Prostate gland (tissue), 2 donors: ENCODE data around the gene STUM.

Experiments
- POLR2A ChIP-seq: fragments of 450-650 bp; IDR thresholded peaks from one replicate; pipeline ENCODE4 v1.6.1; 2016; ENCODE audit warnings: antibody characterized with exemption, mild to moderate bottlenecking
- TF ChIP-seq, protein P1 (sequence below), 4 experiments: fragments of 200-600 bp in 2 of 4; fragments of 450-650 bp in 2 of 4; sonication (generic) in 2 of 4; IDR thresholded peaks; 1 replicate in 3 of 4; 2 replicates in 1 of 4; pipeline ENCODE4 v1.5.1; 2016 to 2019; ENCODE audit warnings: antibody characterized with exemption in 4 of 4, mild to moderate bottlenecking in 2 of 4, moderate library complexity in 2 of 4

DNA sequence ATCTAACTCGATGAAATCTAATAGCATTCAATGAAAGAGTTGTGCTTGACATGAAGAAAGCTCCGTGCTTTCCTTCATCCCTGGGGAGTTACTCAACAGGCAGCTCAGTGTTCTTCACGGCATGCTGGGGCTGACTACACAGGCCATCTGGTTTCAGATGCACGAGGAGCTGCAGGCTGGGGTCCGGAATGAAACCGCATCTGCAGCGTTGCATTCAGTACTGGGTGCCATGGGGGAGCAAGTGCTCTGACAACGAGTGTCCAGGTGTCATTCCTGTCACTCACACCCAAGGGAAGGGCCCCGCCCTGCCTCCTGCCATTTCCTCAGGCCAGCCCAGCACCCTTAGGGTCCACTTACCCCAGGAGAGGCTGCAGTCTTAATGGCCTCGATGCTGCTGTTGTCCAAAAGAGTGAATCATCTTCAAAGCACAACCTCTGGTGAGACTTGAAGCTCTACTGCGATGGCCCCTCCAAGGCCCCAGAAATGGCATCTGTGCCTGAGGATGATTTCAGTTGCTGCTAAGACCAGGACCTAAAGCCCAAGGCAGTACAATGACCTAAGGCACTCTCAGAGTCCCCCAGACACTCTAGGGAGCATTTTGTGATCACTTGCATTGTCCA, 61.4 kb downstream of the STUM start:
- TF ChIP-seq, protein P1, sequence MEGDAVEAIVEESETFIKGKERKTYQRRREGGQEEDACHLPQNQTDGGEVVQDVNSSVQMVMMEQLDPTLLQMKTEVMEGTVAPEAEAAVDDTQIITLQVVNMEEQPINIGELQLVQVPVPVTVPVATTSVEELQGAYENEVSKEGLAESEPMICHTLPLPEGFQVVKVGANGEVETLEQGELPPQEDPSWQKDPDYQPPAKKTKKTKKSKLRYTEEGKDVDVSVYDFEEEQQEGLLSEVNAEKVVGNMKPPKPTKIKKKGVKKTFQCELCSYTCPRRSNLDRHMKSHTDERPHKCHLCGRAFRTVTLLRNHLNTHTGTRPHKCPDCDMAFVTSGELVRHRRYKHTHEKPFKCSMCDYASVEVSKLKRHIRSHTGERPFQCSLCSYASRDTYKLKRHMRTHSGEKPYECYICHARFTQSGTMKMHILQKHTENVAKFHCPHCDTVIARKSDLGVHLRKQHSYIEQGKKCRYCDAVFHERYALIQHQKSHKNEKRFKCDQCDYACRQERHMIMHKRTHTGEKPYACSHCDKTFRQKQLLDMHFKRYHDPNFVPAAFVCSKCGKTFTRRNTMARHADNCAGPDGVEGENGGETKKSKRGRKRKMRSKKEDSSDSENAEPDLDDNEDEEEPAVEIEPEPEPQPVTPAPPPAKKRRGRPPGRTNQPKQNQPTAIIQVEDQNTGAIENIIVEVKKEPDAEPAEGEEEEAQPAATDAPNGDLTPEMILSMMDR (IDR thresholded peaks at IDR 0.05) = no peak
- no peak for TF ChIP-seq POLR2A
